ENCODE data around the gene PA2G4. TPM values are rescaled to one million over a fixed set of nuclear protein-coding genes. Genes with fewer than 3 reads are reported as not detected.

Gene PA2G4
- total and polyA plus RNA-seq, 2 experiments from 2014 or later: 87.9 to 102 TPM

GRCh38 chr12:56078931-56079722 lies 25.2 kb upstream of the PA2G4 start:
- H4K20me1 ChIP-seq (ENCODE audit: insufficient read depth, poor library complexity, severe bottlenecking): no peaks in the 10 kb centered on the region
- DNase-seq (ENCODE audit: low spot score): peak; percentile 93
- peak overlapping the region; percentile 86 for H3K4me2 ChIP-seq
- no peak for TF ChIP-seq EZH2phosphoT487 (IDR thresholded peaks at IDR 0.05; ENCODE audit: low read depth, severe bottlenecking, unreplicated experiment)
- TF ChIP-seq CTCF (IDR thresholded peaks at IDR 0.05; ENCODE audit: poor library complexity): peak; percentile 60
- no peak for TF ChIP-seq EZH2 (IDR thresholded peaks at IDR 0.05; ENCODE audit: borderline replicate concordance)
- no peaks in the 10 kb centered on the region for H3K4me1 ChIP-seq (ENCODE audit: insufficient read depth)
- H2AFZ ChIP-seq: peak overlapping the region; percentile 82
- no peaks in the 10 kb centered on the region for H3K27me3 ChIP-seq
- H3K79me2 ChIP-seq: peaks cover 23% of the 10 kb centered on the region
- WGBS (ENCODE audit: low lambda C conversion rate, missing lambda C conversion rate): 2% methylated on average over 45 of the region's 50 CpGs
- H3K4me3 ChIP-seq: peak overlapping the region; percentile 52
- H3K9me2 ChIP-seq (replicated peaks; ENCODE audit: insufficient read depth): no peaks in the 10 kb centered on the region
- no peaks in the 10 kb centered on the region for H3K36me3 ChIP-seq (replicated peaks; ENCODE audit: insufficient read depth, low read depth)
- no peaks in the 10 kb centered on the region for H3K9me3 ChIP-seq (ENCODE audit: low read depth)
- H3K27ac ChIP-seq: peak overlapping the region; percentile 99

- H3K9me3 ChIP-seq (ENCODE audit: low read depth): no peaks in the 10 kb centered on the region
- H4K20me1 ChIP-seq (ENCODE audit: insufficient read depth, poor library complexity, severe bottlenecking): no peaks in the 10 kb centered on the region
- no peaks in the 10 kb centered on the region for H3K36me3 ChIP-seq (replicated peaks; ENCODE audit: insufficient read depth, low read depth)
- TF ChIP-seq CTCF (IDR thresholded peaks at IDR 0.05; ENCODE audit: poor library complexity) (no peak), EZH2 (IDR thresholded peaks at IDR 0.05; ENCODE audit: borderline replicate concordance) (no peak), EZH2phosphoT487 (IDR thresholded peaks at IDR 0.05; ENCODE audit: low read depth, severe bottlenecking, unreplicated experiment) (no peak)
- H3K79me2 ChIP-seq: peaks cover 30% of the 10 kb centered on the region
- DNase-seq (ENCODE audit: low spot score): peak; percentile 94
- peak within 1 kb of the TSS; percentile 82 for H2AFZ ChIP-seq
- no peaks in the 10 kb centered on the region for H3K27me3 ChIP-seq
- peak within 1 kb of the TSS; percentile 52 for H3K4me3 ChIP-seq
- H3K4me2 ChIP-seq: peak within 1 kb of the TSS; percentile 86
- peak within 1 kb of the TSS; percentile 99 for H3K27ac ChIP-seq
- under 1% methylated on average over 43 of the region's 59 CpGs for WGBS (ENCODE audit: low lambda C conversion rate, missing lambda C conversion rate)
- no peaks in the 10 kb centered on the region for H3K4me1 ChIP-seq (ENCODE audit: insufficient read depth)
- H3K9me2 ChIP-seq (replicated peaks; ENCODE audit: insufficient read depth): no peaks in the 10 kb centered on the region
Observed at GRCh38 chr12:56079723-56080555, 24.4 kb upstream of the PA2G4 start, which contains the start of gene ERBB3. ERBB3 (plus strand) TSS chr12:56080165; CDS start chr12:56080301, 136 bp downstream.

GRCh38 chr12:56080556-56081138 lies 23.7 kb upstream of the PA2G4 start:
- no peaks in the 10 kb centered on the region for H3K4me1 ChIP-seq (ENCODE audit: insufficient read depth)
- peak; percentile 89 for DNase-seq (ENCODE audit: low spot score)

More at GRCh38 chr12:56080556-56081138, 23.7 kb upstream of the PA2G4 start:
- Histone ChIP-seq H3K4me3 (peak overlapping the region; percentile 52), H3K27ac (peak overlapping the region; percentile 99), H3K9me3 (ENCODE audit: low read depth) (no peaks in the 10 kb centered on the region), H3K4me2 (peak overlapping the region; percentile 86), H3K9me2 (replicated peaks; ENCODE audit: insufficient read depth) (no peaks in the 10 kb centered on the region), H3K36me3 (replicated peaks; ENCODE audit: insufficient read depth, low read depth) (no peaks in the 10 kb centered on the region), H2AFZ (no peak overlapping the region), H4K20me1 (ENCODE audit: insufficient read depth, poor library complexity, severe bottlenecking) (no peaks in the 10 kb centered on the region), H3K27me3 (no peaks in the 10 kb centered on the region), H3K79me2 (peaks cover 36% of the 10 kb centered on the region)
- no peak for TF ChIP-seq EZH2phosphoT487 (IDR thresholded peaks at IDR 0.05; ENCODE audit: low read depth, severe bottlenecking, unreplicated experiment)
- TF ChIP-seq EZH2 (IDR thresholded peaks at IDR 0.05; ENCODE audit: borderline replicate concordance): no peak
- TF ChIP-seq CTCF (IDR thresholded peaks at IDR 0.05; ENCODE audit: poor library complexity): peak; percentile 3
- WGBS (ENCODE audit: low lambda C conversion rate, missing lambda C conversion rate): 3% methylated on average over 9 of the region's 20 CpGs
